Fibroblast of mammary gland (primary cell): ENCODE measurements around the gene JADE1.

Experiments used
- DNase-seq: peaks from one replicate; pipeline ENCODE4 v3.0.0-alpha.2; 2010; ENCODE audit warnings: low read depth
- H3K4me3 ChIP-seq: 2 replicates; pipeline ENCODE4 v1.5.1; 2011; ENCODE audit warnings: low read depth, mild to moderate bottlenecking, low read length, moderate library complexity; ENCODE audit not compliant: control insufficient read depth
- TF ChIP-seq, protein P1 (sequence below): conservative IDR thresholded peaks from 2 replicates; pipeline ENCODE4 v1.5.1; 2011; ENCODE audit warnings: low read depth, low read length, inconsistent platforms; ENCODE audit not compliant: control insufficient read depth, insufficient read depth

The JADE1 gene

DNA sequence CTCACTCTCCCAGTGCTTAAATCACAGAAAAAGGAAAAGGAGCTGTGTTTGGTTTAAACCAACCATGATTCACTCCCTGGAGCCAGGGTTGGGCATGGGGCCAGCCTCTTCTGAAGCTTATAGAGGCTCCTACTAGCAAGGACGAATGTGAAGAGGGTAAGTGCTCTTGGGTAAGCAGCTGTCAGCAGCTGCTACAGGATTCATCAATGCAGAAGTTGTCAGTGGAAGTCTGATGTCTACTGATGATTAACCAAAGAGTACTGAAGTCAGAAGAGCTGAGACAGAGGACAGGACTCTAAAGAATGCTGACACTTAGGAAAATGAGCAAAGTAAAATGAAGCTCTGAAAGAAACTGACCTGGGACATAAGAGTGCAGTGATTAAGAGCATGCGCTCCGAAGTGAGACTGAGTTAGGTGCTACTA, 32.7 kb upstream of the JADE1 start:
- TF ChIP-seq, protein P1, sequence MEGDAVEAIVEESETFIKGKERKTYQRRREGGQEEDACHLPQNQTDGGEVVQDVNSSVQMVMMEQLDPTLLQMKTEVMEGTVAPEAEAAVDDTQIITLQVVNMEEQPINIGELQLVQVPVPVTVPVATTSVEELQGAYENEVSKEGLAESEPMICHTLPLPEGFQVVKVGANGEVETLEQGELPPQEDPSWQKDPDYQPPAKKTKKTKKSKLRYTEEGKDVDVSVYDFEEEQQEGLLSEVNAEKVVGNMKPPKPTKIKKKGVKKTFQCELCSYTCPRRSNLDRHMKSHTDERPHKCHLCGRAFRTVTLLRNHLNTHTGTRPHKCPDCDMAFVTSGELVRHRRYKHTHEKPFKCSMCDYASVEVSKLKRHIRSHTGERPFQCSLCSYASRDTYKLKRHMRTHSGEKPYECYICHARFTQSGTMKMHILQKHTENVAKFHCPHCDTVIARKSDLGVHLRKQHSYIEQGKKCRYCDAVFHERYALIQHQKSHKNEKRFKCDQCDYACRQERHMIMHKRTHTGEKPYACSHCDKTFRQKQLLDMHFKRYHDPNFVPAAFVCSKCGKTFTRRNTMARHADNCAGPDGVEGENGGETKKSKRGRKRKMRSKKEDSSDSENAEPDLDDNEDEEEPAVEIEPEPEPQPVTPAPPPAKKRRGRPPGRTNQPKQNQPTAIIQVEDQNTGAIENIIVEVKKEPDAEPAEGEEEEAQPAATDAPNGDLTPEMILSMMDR = no peak
- DNase-seq = peak; percentile 89

DNA sequence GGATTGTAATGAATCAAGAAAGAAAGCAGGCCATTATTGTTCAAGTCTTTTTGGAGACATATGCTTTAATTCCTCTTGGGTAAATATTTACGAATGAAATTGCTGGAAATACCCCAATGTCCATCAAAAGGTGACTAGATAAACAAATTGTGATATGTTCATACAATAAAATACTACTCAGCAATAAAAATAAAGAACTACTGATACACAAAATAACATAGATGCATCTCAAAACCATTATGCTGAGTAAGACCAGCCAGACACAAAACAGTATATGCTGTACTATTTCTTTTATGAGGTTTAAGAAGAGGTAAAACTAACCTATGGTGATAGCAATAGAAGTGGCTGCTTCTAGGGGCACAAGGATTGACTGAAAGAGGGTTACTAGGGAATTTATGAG, 28.8 kb upstream of the JADE1 start:
- TF ChIP-seq, protein P1 = no peak
- no peak for DNase-seq
- no peak overlapping the region for H3K4me3 ChIP-seq

More for the DNA sequence above, 32.7 kb upstream of the JADE1 start:
- no peak overlapping the region for H3K4me3 ChIP-seq

DNA sequence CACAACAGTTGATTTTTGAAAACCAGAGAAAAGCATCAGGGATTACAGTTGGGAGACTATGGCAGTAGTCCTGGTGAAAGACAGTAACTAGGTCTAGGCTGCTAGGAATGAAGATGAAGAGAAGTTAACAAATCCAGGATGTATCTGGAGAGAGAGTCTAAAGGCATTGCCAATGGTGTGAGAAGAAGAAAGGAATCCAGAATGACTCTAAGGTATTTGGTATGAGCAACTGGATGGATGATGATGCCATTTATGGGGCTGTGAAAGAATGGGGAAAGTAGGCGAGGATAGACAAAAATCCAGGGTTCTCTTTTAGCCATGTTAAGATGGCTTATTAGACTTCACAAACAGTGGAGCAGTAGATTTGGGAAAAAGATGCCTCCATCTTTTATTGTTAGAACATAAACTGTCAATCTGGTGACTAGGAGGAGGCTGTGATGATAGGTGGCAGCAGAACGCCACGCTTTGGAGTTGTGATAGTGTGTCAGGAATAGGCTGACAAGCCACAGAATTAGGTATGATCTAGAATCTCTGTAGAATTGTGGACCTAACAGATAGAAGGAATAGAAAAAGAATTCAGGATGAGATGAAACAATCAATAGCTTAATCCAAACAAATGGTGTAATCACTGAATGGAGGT, 27.3 kb upstream of the JADE1 start:
- no peak overlapping the region for H3K4me3 ChIP-seq
- TF ChIP-seq, protein P1 = no peak
- DNase-seq = no peak

DNA sequence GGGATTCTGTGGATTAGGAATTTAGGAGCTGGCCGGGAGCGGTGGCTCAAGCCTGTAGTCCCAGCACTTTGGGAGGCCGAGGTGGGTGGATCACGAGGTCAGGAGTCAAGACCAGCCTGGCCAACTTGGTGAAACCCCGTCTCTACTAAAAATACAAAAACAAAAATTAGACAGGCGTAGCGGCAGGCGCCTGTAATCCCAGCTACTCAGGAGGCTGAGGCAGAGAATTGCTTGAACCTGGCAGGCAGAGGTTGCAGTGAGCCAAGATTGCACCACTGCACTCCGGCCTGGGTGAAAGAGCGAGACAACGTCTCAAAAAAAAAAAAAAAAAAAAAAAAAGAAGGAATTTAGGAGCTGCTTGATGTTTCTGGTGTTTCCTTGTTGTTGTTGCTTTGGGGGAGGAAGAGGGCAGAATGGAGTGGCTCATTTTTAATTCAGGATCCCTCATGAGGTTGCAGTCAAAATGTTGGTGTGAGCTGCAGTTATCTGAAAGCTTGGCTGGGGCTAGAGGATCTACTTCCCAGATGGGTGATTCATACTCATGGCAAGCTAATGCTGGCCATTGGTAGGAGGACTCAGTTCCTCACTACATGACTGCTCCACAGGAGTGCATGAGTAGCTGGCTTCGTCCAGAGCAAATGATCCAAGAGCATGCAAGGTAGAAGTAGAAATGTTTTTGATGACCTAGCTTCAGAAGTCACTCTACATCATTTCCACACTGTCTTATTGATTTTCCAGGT, 26.5 kb upstream of the JADE1 start:
- peak; percentile 82 for DNase-seq
- TF ChIP-seq, protein P1 = no peak
- no peak overlapping the region for H3K4me3 ChIP-seq

DNA sequence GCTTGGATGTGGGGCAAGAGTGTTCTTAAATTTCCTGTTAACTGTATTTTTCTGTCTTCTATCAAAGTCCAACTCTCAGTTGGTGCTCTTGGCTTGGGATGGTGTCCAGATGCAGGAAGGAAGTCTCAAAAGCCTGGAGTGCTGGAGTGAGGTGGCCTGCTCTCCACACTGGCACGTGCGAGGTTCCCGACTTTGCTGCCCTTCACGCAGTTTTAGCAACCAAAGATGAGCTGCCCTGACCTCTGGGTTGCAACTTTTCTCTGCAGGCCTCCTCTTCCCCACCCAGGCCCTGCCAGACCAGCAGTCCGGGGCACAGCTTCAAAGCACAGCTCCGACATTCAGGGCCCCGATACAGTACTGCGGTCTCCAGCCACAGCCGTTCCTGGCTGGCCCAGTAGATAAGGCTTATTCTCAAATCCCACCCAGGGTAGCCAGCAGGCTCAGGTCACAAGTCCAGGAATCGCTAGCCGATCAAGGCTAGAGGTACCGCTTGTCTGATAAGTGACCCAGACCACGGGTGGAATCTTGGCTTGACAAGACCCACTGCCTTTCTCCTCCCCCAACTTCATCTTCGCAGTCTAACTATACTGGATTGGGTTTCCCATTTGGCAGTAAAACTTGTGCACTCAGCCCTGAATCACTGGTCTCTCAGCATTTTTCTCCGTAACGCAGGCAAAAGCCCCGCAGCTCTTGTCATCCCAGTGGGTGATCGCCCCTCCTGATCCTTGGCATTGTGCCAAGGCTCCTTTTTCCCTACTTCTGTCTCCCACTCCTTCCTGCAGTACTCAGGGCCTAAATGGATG, 21.8 kb upstream of the JADE1 start:
- DNase-seq = peak; percentile 44
- no peak overlapping the region for H3K4me3 ChIP-seq
- TF ChIP-seq, protein P1 = no peak

DNA sequence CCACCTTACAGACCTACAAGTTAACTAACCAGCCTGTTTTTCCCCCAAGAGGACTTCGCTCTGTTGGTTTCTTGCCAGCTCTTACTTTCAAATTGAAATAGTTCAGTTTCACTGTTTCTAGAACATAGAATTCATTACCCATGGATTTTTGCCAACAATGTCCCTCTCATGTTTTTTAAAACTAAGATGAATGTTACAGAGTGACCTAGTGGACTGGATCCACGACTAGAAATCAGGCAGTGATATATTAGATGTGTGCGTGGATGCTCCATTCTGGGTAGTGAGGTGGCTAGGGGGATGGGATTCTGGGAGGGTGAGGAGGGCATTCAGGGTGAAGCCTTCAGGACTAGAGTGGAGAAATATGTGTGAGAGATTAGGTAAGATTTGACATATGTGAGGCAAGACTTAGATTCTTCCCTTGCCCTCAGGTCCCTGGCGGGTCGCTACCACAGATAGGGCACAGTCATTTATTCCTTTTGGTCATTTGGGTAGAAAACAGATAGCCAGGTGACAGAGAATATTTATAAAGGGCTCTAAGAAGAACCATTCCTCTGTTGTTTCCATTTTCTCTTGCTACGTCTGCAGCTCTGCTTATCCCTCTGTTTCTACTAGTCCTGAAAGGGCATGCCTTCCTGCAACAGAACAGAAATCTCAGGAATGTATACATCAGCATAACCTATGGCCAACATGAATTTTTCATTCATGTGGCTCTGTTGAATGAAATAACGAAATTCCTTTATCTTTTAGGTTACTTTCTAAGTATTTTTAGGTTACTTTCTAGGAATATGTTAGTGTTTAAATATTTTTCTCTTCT, 15.4 kb upstream of the JADE1 start:
- peak; percentile 20 for DNase-seq
- H3K4me3 ChIP-seq = no peak overlapping the region
- TF ChIP-seq, protein P1 = no peak
